CD4-positive, alpha-beta T cell (primary cell): ENCODE results near the gene DNAH2. TPM values are rescaled to one million over a fixed set of nuclear protein-coding genes. Genes with fewer than 3 reads are reported as not detected.

Source experiments
- ATAC-seq: fragments of 200-7000 bp; cut with Tn5 transposase; one replicate; pipeline ENCODE4 v1.10.0; 2022; ENCODE audit warnings: mild to moderate bottlenecking; ENCODE audit not compliant: poor library complexity
- CTCF ChIA-PET: fragments of 350-600 bp; sonication (Branson Sonifier 250); formaldehyde crosslinking; loops from one replicate; lab custom pipeline; 2021; ENCODE audit warnings: antibody characterized with exemption, inconsistent platforms; lab: Charles Lee
- POLR2A ChIA-PET: fragments of 350-600 bp; sonication (Branson Sonifier 250); formaldehyde crosslinking; loops from one replicate; lab custom pipeline; 2021; ENCODE audit warnings: antibody characterized with exemption, inconsistent platforms; lab: Charles Lee
- DNase-seq, 14 experiments: peaks; one replicate each; pipeline ENCODE4 v3.0.0-alpha.2; 2013 to 2020; ENCODE audit warnings: mixed read lengths in 2 of 14
- H3K27ac ChIP-seq, 2 donors: one replicate each; pipeline versions ENCODE4 v1.5.1 to v1.7.0; 2013; ENCODE audit warnings: low read length in 2 of 2, low read depth in 1 of 2, mild to moderate bottlenecking in 1 of 2
- H3K27me3 ChIP-seq, 2 experiments: 1 replicate in 1 of 2; 2 replicates in 1 of 2; pipeline versions ENCODE4 v1.6.1 to v1.7.0; 2013; ENCODE audit warnings: low read length in 2 of 2, control low read depth in 1 of 2, mild to moderate bottlenecking in 1 of 2, moderate library complexity in 1 of 2; ENCODE audit not compliant: insufficient read depth in 2 of 2, control insufficient read depth in 1 of 2
- H3K36me3 ChIP-seq: one replicate; pipeline ENCODE4 v1.6.1; 2013; ENCODE audit warnings: low read length, control low read depth; ENCODE audit not compliant: insufficient read depth
- H3K4me1 ChIP-seq: one replicate; pipeline ENCODE4 v1.6.1; 2013; ENCODE audit warnings: low read length, control low read depth; ENCODE audit not compliant: insufficient read depth
- H3K4me3 ChIP-seq: one replicate; pipeline ENCODE4 v1.5.1; 2013; ENCODE audit warnings: mild to moderate bottlenecking, low read length, moderate library complexity
- H3K9me3 ChIP-seq, 2 experiments: 1 replicate in 1 of 2; 2 replicates in 1 of 2; pipeline versions ENCODE4 v1.6.1 to v1.7.0; 2013; ENCODE audit warnings: low read length in 2 of 2, mild to moderate bottlenecking in 2 of 2, control low read depth in 1 of 2, moderate library complexity in 1 of 2; ENCODE audit not compliant: control insufficient read depth in 1 of 2, insufficient read depth in 1 of 2
- H3K27ac Mint-ChIP-seq: one replicate; pipeline ENCODE4 v1.8.0; 2020; ENCODE audit warnings: mixed read lengths
- H3K27me3 Mint-ChIP-seq: one replicate; pipeline ENCODE4 v1.8.0; 2021; ENCODE audit warnings: mixed read lengths
- H3K36me3 Mint-ChIP-seq: one replicate; pipeline ENCODE4 v1.8.0; 2021; ENCODE audit warnings: low read depth, mixed read lengths
- H3K4me1 Mint-ChIP-seq: one replicate; pipeline ENCODE4 v1.8.0; 2021; ENCODE audit warnings: low read depth, mixed read lengths
- H3K4me3 Mint-ChIP-seq: one replicate; pipeline ENCODE4 v1.8.0; 2020; ENCODE audit warnings: mild to moderate bottlenecking, mixed read lengths
- H3K9me3 Mint-ChIP-seq: one replicate; pipeline ENCODE4 v1.8.0; 2020; ENCODE audit warnings: mixed read lengths
- CTCF ChIP-seq: fragments of 200-600 bp; IDR thresholded peaks from one replicate; pipeline ENCODE4 v1.8.0; 2022; ENCODE audit warnings: antibody characterized with exemption, mild to moderate bottlenecking
- intact Hi-C, 2 experiments: fragments of 100-400 bp; cut with DNase I in 1 of 2; cut with micrococcal nuclease in 1 of 2; formaldehyde crosslinking; loops; one replicate each; pipeline versions ENCODE4 v1.15.1 to v1.9.0; 2023 to 2025; cut with DNase I, micrococcal nuclease
- total RNA-seq, 174 experiments: library from RNA in 2 of 174; stranded (reverse) in 2 of 174; gene quantifications; one replicate each; pipeline ENCODE4 v1.2.3 and lab custom pipeline; 2021 to 2026

DNAH2 gene
- total RNA-seq, 2 experiments from 2014 or later = not detected

GRCh38 chr17:7840441-7840840 lies 122.9 kb downstream of the DNAH2 start:
- peak overlapping the region; percentile 100 for H3K27ac ChIP-seq
- Mint-ChIP-seq H3K4me3 (peak overlapping the region; percentile 85), H3K27ac (peak overlapping the region; percentile 90), H3K36me3 (peaks cover 49% of the 10 kb centered on the region), H3K27me3 (peaks cover 10% of the 10 kb centered on the region), H3K4me1 (peaks cover 63% of the 10 kb centered on the region), H3K9me3 (no peaks in the 10 kb centered on the region)
- no peak for TF ChIP-seq CTCF
- ATAC-seq = no peak
- H3K4me1 ChIP-seq = peaks cover 92% of the 10 kb centered on the region
- no peak overlapping the region for H3K4me3 ChIP-seq
- H3K9me3 ChIP-seq = no peaks in the 10 kb centered on the region
- POLR2A ChIA-PET = interaction anchor here (10.1 kb wide), 1 partner anchor 16 kb away, joined by 79 read pairs; the partner anchor contains the start of genes CYB5D1 and NAA38
- intact Hi-C loops = loop anchor here (5.0 to 10.0 kb wide), 4 partner anchors 153 to 606 kb away; partner anchors contain the start of genes DVL2 (in 2 of the 2), PHF23 (in 2 of the 2), POLR2A (in 1 of the 2) and SLC35G6 (in 1 of the 2)
- no peaks in the 10 kb centered on the region for H3K27me3 ChIP-seq
- DNase-seq = no peak
- H3K36me3 ChIP-seq = peaks cover 14% of the 10 kb centered on the region
- CTCF ChIA-PET = interaction anchor here (0.9 to 1.9 kb wide), 3 partner anchors 17 to 148 kb away, joined by 4 to 5 read pairs (median 4); partner anchors contain the start of gene NAA38

- Histone ChIP-seq H3K4me1 (peaks cover 93% of the 10 kb centered on the region), H3K36me3 (peaks cover 18% of the 10 kb centered on the region), H3K27me3 (no peaks in the 10 kb centered on the region), H3K4me3 (peak overlapping the region; percentile 84), H3K27ac (peak overlapping the region; percentile 100), H3K9me3 (no peaks in the 10 kb centered on the region)
- CTCF ChIA-PET = interaction anchor here (0.8 to 1.9 kb wide), 6 partner anchors 16 to 220 kb away, joined by 3 to 5 read pairs (median 4); partner anchors contain the start of gene NAA38
- intact Hi-C loops = loop anchor here (5.0 to 10.0 kb wide), 4 partner anchors 154 to 606 kb away; partner anchors contain the start of genes DVL2 (in 2 of the 2), PHF23 (in 2 of the 2), POLR2A (in 1 of the 2) and SLC35G6 (in 1 of the 2)
- POLR2A ChIA-PET = interaction anchor here (10.1 kb wide), 1 partner anchor 16 kb away, joined by 79 read pairs; the partner anchor contains the start of genes CYB5D1 and NAA38
- Mint-ChIP-seq H3K9me3 (no peaks in the 10 kb centered on the region), H3K27me3 (peaks cover 10% of the 10 kb centered on the region), H3K27ac (peak overlapping the region; percentile 90), H3K36me3 (peaks cover 53% of the 10 kb centered on the region), H3K4me1 (peaks cover 63% of the 10 kb centered on the region), H3K4me3 (peak overlapping the region; percentile 85)
- no peak for TF ChIP-seq CTCF
- no peak for DNase-seq
- ATAC-seq = no peak
These were observed 123.3 kb downstream of the DNAH2 start for GRCh38 chr17:7840875-7841274.

- H3K4me3 ChIP-seq = peak overlapping the region; percentile 84
- no peaks in the 10 kb centered on the region for H3K9me3 Mint-ChIP-seq
- peaks cover 24% of the 10 kb centered on the region for H3K36me3 ChIP-seq
- H3K4me1 Mint-ChIP-seq = peaks cover 62% of the 10 kb centered on the region
- peaks cover 59% of the 10 kb centered on the region for H3K36me3 Mint-ChIP-seq
- ChIA-PET CTCF (interaction anchor here (0.6 to 1.9 kb wide), 7 partner anchors 16 to 219 kb away, joined by 3 to 5 read pairs (median 4); partner anchors contain the start of gene NAA38), POLR2A (interaction anchor here (0.6 to 10.1 kb wide), 5 partner anchors 10 to 154 kb away, joined by 3 to 79 read pairs (median 6); partner anchors contain the start of genes CYB5D1, NAA38, RNF227 and TP53)
- H3K9me3 ChIP-seq = no peaks in the 10 kb centered on the region
- peak overlapping the region; percentile 90 for H3K27ac Mint-ChIP-seq
- H3K27ac ChIP-seq = peak overlapping the region; percentile 100
- peaks cover 10% of the 10 kb centered on the region for H3K27me3 Mint-ChIP-seq
- peak; percentile 26 for TF ChIP-seq CTCF
- H3K4me3 Mint-ChIP-seq = peak overlapping the region; percentile 92
- DNase-seq (peak; percentile 83 to 98 (median 93)), ATAC-seq (peak; percentile 57)
- H3K27me3 ChIP-seq = no peaks in the 10 kb centered on the region
- intact Hi-C loops = loop anchor here (5.0 to 10.0 kb wide), 4 partner anchors 154 to 607 kb away; partner anchors contain the start of genes DVL2 (in 2 of the 2), PHF23 (in 2 of the 2), POLR2A (in 1 of the 2) and SLC35G6 (in 1 of the 2)
- peaks cover 87% of the 10 kb centered on the region for H3K4me1 ChIP-seq
These were observed 123.9 kb downstream of the DNAH2 start for GRCh38 chr17:7841396-7841914.
